T-helper 1 cell treated with Interleukin-12 subunit alpha and Interleukin-12 subunit beta and Interleukin-4 antibody, amounts not matched to agents 30 ng/mL and 1 ng/mL, for 36 hours (primary cell): ENCODE results near the gene ERO1B. TPM values are rescaled to one million over a fixed set of nuclear protein-coding genes. Genes with fewer than 3 reads are reported as not detected.
"Not testable (repeated sequence)": the region's sequence is repeated elsewhere in the genome, so short reads cannot be mapped to it uniquely, and the experiment has no call there.

Experiments used
- intact Hi-C: fragments of 100-400 bp; cut with micrococcal nuclease; formaldehyde crosslinking; loops from one replicate; pipeline ENCODE4 v1.15.1; 2024
- total RNA-seq: library from RNA; stranded (reverse); gene quantifications from 2 replicates; pipeline ENCODE4 v1.2.3, GENCODE V29; 2022

Gene ERO1B
- total RNA-seq, 1 donor from 2014 or later: 6.4 TPM

DNA sequence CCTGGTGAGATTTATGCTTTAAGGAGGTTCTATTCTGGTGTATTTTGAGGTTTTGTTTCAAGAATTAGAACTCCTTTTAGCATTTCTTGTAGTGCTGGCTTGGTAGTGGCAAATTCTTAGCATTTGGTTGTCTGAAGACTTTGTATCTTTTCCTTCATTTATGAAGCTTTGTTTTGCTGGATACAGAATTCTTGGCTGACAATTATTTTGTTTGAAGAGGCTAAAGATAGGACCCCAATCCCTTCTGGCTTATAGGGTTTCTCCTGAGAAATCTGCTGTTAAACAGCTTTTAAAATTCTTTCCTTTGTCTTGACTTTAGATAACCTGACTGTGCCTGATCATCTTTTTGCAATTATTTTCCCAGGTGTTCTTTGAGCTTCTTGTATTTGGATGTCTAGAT lies 80.8 kb downstream of the ERO1B start:
- intact Hi-C loops: no loop called here

DNA sequence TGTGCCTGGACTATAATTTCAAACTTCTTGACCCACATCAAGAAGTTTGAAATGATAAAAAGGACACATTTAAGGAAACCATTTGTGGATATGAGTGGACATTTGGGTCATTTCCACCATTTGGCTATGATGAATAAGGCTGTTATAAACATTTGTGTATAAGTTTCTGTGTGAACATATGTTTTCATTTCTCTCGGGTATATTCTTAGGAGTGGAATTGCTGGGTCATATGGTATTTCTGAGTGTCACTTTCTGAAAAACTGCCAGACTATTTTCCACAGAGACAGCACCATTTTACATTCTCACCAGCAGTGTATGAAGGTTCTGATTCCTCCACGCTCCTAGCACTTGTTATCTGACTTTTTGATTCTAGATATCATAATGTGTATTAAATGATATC lies 88.6 kb downstream of the ERO1B start:
- intact Hi-C loops: no loop called here

DNA sequence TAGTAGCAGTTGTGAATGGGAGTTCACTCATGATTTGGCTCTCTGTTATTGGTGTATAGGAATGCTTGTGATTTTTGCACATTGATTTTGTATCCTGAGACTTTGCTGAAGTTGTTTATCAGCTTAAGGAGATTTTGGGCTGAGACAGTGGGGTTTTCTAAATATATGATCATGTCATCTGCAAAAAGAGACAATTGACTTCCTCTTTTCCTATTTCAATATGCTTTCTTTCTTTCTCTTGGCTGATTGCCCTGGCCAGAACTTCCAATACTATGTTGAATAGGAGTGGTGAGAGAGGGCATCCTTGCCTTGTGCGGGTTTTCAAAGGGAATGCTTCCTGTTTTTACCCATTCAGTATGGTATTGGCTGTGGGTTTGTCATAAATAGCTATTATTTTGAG lies 93.7 kb downstream of the ERO1B start:
- intact Hi-C loops: not testable (repeated sequence)

DNA sequence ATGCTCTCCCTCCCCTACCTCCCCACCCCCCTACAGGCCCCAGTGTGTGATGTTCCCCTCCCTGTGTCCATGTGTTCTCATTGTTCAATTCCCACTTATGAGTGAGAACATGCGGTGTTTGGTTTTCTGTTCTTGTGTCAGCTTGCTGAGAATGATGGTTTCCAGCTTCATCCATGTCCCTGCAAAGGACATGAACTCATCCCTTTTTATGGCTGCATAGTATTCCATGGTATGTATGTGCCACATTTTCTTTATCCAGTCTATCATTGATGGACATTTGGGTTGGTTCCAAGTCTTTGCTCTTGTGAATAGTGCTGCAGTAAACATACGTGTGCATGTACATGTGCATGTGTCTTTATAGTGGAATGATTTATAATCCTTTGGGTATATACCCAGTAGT lies 95.3 kb downstream of the ERO1B start:
- intact Hi-C loops: not testable (repeated sequence)

DNA sequence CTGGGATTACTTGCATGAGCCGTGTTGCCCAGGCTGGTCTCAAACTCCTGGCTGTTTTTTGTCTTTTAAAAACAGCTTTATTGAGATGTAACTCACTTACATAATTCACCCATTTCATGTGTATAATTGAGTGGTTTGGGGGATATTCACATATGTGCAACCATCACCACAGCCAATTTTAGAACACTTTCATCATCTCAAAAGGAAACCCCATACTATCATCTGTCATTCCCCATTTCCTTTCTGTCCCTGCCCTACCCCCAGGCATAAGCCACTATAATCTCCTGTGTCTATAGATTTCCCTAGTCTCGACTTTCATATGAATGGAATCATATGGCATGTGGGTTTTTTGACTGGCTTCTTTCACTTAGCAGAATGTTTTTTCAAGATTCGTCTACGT lies 96.1 kb downstream of the ERO1B start:
- intact Hi-C loops: no loop called here

DNA sequence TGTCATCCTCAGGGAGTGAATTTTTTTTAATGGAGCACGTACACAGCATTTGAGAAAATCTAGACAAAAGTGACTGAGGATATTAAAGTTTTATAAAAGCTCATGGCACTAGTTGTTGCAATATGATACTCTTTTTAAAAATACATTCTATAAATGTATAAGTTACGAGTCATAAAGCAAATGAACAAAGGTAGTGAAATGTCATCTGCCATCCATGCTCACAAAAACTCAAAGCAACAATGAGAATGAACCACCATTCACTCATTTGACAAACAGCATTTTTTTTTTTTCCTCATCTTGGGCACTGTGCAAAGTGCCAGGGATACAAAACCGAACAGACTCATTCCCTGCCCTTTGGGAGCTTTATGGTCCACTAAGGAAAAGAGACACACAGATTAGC lies 100.7 kb downstream of the ERO1B start:
- intact Hi-C loops: no loop called here

DNA sequence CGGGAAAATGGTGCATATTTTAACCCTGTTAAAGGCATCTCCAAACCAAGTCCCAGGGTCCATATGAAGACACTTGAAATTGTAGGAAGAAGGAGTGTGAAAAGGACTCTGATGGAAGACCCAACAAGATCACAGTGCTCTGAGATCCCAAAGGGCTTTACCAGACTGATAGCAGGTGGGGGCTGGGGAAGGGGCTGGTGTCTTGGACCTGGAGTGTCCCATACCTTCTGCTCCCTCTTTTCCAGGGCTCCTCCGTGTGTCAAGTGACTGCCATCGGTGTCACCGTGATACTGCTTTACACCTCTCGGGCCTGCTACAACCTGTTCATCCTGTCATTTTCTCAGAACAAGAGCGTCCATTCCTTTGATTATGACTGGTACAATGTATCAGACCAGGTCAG lies 102.1 kb downstream of the ERO1B start:
- intact Hi-C loops: no loop called here

DNA sequence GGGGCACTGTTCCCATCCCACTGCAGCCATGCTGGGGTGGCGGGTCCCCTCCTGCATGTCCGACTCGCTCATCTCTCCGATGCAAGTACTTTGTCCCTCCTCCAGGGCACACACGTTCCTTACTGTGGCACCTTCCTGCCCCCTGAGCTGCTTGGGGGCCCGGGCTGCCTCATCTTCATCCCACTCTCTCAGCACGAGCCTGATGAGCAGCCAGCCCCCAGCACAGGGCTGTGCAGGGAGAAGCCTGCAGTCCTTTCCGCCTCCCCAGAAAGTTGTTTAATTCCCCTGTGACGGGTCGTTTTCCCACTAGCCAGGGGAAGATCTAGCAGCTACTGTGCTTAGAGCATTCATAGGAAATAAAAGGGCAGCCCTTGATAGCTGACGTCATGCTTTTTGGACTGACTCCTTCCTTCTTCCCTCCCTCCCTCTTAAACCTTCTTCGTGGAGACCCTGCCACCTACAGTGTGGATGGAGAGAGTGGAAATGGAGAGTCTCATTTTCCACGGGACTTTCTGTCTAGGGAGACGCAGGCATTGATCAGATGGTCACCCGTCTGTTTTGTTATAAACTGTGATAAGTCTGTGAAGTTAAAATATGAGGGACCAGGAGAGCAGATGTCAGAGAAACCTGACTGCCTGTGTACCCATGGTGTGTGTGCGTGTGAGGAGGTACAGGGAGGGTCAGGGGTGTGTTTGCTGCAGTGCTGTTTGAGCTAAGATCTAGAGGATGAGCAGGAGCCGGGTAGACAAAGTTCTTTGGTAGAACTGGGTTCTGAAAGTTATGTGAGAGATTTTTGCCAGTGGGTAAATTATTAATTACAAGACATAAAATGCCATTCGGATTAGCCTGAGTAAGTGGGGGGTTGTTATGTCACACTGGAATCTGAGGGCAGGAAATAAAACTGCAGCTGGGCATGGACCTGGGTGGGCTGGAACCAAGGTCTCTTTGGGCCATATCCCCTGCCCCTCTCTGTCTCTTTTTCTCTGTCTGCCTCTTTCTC lies 105.1 kb downstream of the ERO1B start:
- intact Hi-C loops: no loop called here

DNA sequence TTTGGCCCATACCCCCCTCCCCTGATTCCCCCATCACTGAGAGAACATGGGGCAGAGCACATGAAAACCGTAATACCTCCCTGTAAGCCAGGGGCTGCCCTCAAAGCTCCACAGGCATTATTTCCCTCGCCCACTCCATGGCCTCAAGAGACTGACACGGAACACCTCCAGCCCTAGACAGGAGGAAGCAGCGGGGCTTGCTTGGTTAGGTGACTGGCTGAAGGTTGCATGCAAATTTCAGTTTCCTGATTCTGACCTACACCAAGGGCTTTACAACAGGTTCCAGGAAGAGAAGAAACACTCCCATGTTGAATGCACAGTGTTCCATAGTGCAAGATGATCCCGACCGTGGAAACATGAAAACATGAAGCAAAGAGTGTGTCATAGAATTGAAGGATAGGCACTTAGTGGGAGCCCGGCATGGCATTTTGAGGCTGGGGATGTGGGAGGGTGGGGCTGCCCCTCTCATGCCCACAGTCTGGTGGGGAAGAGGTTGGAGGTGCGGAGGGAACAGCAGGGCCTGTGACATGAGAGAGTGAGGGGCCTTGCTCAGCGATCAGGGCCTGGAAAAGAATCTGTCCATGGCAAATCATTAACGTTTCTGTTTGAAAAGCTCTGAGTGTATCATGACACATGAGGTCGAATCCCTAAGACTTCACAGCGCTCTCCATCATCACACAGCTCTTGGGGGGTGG lies 106.0 kb downstream of the ERO1B start:
- intact Hi-C loops: no loop called here

DNA sequence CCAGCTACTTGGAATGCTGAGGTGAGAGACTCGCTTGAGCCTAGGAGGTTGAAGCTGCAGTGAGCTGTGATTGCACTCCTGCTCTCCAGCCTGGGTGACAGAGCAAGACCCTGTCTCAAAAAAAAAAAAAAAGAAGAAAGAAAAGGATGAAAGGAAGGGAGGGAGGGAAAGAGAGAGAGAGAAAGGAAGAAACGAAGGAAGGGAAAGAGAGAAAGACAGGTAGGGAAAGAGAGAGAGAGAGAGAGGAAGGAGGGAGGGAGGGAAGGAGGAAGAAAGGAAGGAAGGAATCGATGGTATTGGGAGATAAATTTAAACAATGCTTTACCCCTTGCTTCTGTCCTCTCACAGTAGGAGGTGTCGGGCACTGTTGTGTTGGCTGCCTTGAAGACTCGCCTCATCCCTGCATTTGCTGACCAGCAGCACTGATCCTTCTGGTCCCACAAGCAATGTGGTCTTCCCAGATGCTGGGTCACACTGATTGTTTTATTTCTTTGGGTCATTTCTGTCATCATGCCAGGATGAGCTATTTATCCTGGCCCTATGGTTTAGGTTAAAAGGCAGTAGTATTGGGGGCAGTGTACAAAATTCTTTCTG lies 108.5 kb downstream of the ERO1B start:
- intact Hi-C loops: no loop called here

DNA sequence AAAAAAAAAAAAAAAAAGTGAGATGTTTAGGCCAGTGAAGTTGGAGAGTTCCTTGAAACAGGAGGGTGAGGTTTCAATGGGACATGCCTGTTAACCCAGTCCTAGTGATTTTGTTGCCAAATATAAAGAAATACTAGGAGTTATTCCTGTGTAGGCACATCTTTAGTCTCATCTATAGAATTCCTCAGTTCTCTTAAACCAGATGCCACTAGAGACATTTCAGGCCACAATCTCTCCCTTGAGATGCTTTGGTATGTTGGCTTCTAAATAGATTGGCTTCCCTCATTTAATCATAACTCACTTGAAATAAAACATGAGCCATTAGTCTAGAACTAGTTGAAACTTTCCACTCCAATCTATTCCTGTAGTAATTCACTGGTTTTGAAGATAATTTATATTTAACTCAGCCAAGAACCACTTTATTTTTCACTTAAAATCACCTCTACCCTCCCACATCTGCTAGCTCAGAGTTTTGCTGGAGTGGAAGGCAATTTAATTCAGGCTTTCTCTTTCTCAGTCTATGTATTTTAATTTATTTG lies 109.6 kb downstream of the ERO1B start:
- intact Hi-C loops: no loop called here

DNA sequence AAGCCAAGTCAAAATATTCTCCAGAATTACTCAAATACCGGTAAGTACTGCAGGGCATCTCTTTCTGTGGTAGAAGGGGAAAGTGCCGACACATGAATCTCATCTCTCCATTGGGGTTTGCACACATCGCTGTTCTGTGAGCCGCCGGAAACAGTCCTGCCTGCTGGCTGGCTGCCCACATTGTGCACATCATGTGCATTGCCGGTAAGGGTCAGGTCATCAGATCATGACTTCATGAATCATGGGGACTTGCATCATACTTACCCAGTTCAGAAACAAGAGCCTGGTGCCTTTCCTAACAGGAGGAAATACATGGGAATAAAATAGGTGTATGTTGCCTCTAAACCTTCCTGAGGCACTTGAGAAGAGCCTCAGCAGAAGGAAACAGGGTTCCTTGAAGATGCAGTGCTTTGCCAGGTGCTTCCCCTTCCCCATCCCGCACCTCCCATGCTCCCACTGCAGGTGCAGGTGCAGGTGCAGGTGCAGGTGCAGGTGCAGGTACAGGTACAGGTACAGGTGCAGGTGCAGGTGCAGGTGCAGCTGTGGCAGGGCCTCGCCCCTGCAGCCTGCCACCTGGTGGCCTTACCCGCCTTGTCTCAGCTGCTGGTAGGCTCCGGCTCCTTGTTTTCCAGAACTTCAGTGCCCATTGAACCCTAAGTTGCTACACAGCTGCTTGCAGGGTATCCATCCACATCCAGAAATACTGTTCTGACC lies 112.9 kb downstream of the ERO1B start:
- intact Hi-C loops: loop anchor here (2.0 kb wide), 1 partner anchor 60 kb away; no protein-coding TSS in a partner anchor

DNA sequence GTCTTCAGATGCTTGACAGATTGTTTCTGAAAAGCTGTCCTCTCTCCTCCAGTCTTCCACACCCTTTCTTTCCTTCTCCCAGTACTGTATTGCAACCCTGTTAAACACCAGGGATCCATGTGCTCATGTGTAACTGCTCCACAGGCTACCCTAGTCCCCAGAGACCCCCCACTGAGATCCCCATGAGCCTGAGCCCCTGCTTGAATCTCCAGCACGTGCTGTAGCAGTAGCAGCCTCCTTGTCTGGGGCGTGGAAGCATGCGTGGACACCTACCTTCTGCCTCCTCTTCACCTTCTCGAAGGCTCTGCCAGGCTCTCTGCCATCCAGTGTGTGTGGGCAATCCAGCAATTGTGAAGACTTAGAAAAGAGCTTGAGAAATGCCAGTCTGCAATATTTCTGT lies 114.2 kb downstream of the ERO1B start:
- intact Hi-C loops: no loop called here

DNA sequence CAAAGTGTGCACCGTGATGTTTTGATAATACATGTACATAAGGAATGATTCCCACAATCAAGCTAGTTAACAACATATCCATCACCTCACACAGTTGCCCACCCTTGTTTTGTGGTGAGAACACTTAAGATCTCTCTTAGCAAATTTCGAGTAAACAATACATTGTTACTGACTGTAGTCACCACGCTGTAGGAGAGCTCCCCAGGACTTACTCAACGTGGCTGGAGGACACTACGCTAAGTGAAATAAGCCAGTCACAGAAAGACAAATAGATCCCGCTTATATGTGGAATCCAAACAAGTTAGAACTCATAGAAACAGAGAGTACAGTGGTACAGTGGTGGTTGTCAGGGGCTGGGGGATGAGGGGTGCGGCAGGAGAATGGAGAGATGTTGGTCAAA lies 114.6 kb downstream of the ERO1B start:
- intact Hi-C loops: no loop called here

DNA sequence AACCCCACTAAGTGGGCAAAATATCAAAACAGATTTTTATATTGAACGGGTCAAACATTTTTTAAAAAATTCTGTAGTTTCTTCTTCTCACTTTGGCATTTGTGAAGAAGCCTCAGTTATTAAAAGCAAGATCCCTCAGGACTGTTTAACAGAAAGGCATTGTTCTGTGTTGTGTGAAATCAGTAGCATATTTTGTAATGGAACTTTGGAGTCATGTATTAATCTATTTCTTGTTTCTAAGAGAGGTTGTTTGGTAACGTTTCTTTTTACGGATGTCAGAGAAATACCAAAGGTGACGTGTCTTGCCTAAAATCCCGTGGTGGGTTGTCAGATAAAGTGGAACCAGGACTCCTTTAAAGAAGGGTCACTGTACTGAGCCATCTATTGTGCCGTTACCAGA lies 115.7 kb downstream of the ERO1B start:
- intact Hi-C loops: no loop called here

Other genes starting within 250 kb of the ERO1B start
- 0.10 and 0.17 TPM in 2 replicates for gene NID1, start 216.9 kb downstream of the ERO1B start, total RNA-seq
- 6.1 and 6.7 TPM in 2 replicates for gene GPR137B, start 139.4 kb downstream of the ERO1B start, total RNA-seq
- 9.1 and 10.4 TPM in 2 replicates for gene EDARADD, start 112.3 kb upstream of the ERO1B start, total RNA-seq
- gene LGALS8, start 242.0 kb upstream of the ERO1B start, total RNA-seq: 109 and 113 TPM in 2 replicates